MM.1S (cell line): ENCODE results near the gene CADM4.

ENCODE experiments used
- EZH2 ChIP-seq: fragments of 300-600 bp; sonication (generic); optimal IDR thresholded peaks from 2 replicates; pipeline ENCODE3; 2017; ENCODE audit warnings: low read depth, mild to moderate bottlenecking, antibody characterized with exemption, low read length, mixed read lengths
- EZH2phosphoT487 ChIP-seq: fragments of 300-600 bp; sonication (generic); IDR thresholded peaks from 2 replicates; pipeline ENCODE4 v1.6.1; 2018; ENCODE audit warnings: antibody characterized with exemption, low read length
- TF ChIP-seq, protein P1 (sequence below): fragments of 300-600 bp; sonication (generic); IDR thresholded peaks from 2 replicates; pipeline ENCODE4 v1.5.1; 2016; ENCODE audit warnings: antibody characterized with exemption, low read length, mixed read lengths

DNA sequence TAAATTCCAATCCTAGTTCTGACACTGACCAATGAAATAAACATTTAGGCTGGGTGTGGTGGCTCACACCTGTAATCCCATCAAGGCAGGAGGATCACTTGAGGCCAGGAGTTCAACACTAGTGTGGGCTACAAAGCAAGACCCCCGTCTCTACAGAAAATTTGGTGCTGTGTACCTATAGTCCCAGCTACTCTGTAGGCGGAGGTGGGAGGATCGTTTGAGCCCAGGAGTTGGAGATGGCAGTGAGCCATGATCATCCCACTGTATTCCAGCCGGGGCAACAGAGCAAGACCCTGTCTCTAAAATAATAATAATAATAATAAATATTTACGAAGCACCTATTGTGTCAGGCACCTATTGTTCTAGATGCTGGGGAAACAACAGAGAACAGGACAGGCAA, 50.4 kb downstream of the CADM4 start:
- TF ChIP-seq, protein P1, sequence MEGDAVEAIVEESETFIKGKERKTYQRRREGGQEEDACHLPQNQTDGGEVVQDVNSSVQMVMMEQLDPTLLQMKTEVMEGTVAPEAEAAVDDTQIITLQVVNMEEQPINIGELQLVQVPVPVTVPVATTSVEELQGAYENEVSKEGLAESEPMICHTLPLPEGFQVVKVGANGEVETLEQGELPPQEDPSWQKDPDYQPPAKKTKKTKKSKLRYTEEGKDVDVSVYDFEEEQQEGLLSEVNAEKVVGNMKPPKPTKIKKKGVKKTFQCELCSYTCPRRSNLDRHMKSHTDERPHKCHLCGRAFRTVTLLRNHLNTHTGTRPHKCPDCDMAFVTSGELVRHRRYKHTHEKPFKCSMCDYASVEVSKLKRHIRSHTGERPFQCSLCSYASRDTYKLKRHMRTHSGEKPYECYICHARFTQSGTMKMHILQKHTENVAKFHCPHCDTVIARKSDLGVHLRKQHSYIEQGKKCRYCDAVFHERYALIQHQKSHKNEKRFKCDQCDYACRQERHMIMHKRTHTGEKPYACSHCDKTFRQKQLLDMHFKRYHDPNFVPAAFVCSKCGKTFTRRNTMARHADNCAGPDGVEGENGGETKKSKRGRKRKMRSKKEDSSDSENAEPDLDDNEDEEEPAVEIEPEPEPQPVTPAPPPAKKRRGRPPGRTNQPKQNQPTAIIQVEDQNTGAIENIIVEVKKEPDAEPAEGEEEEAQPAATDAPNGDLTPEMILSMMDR: no peak
- TF ChIP-seq EZH2phosphoT487 (no peak), EZH2 (no peak)
